ENCODE results near the gene PSMG4.

The PSMG4 gene, protein sequence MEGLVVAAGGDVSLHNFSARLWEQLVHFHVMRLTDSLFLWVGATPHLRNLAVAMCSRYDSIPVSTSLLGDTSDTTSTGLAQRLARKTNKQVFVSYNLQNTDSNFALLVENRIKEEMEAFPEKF

DNA sequence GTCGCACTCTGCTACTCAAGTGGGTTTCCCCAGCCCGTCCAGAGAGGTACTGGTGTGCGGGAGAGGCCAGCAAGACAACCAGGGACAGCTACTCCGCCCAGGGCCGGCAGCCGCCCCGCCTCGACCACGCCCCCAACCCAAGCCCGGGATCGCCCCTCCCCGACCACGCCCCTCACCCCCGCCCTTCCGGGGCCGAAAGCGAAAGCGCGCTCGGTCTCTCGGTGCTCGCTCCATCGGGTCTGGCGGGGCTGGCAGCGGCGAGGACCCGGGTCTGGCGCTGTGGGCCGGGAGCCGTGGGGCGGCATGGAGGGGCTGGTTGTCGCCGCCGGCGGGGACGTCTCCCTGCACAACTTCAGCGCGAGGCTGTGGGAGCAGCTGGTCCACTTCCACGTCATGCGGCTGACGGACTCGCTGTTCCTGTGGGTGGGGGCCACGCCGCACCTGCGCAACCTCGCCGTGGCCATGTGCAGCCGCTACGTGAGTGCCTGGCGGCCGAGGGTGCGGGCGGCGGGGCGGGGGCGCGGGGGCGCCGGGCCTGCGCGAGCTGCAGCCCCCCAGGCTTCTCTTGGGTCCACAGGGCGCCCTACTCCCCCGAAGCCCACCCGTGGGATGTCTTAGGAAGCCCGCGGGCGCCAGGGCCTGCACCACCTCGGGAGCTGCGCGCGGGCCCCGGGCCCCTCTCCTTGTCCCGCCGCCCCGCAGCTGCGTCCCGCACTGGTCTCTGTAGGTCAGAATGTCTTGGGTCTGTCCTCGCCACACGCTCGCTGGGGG lies at the start of gene PSMG4:
Gene PSMG4 (plus strand): TSS at position 228 of the 771 bp plus-strand sequence. CDS start 76 bp downstream, at position 304.
- DNase-seq (ENCODE audit: low read depth): peak; percentile 72

DNA sequence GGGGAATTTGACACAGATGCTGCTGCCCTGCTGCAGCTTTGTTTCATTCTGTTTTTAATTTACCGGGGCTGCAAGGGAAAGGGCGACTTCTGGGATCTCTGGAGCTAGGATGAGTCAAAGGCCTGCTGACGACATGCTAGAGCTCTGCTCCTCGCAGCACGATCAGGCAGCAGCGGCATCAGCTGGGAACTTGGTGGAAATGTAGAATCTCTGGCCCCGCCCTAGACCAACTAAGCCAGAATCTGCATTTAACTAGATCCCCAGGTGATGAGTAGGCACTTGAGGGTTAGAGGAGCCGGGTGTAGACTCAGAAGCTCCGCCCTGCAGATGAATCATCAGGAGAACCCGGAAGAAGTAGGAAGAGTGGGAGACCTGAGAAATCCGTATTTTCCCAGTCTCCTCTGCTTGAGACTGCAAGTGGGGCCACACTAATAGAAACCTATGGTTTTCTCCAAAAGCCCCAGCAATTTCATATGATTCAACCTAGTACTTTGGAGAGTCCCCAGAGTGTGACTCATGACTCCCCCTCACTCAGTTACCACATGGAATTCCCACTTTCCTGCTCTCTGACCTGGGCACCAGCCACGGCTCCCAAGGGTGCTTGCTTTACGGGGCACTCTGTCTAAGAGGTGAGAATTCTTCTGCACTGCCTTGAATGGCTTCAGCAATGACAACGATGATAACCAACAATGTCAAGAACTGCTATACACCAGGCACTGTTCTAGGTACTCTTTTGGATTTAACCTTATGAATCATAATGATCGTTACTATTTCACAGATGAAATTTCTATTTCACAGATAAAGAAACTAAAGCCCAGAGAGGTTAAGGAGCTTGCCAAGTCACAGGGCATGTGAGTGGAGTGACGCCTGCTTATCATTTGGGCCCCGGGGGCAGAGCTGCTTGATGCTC lies 49.4 kb upstream of the PSMG4 start:
- peak; percentile 97 for DNase-seq (ENCODE audit: low read depth)

DNA sequence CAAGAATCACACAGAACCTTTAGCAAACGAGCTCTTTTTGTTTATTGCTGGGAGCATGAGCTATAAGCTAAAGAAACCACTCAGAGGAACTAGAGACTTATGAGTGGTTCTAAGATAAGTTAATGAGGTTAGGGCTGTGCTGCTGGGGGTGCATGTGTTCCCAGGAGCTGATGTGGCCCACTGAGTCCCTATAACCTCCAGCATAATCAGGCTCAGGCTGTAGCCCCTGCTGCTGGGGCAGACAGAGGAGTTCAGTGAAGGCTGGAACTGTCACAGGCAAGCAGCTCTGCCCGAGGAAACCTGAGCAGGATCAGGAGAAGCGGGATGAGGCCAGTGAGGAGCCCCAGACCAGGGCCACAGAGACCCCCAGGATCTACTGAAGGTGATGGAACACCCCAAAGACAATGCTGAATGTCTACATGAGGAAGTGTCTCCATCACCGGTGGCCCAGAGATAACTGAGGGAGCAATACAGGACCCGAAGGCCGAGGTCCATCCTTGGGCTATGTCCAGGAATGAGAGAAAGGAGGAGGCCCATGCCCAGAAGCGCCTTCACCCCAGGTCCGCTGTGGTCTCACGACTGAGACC lies 48.6 kb upstream of the PSMG4 start:
- no peak for DNase-seq (ENCODE audit: low read depth)

DNA sequence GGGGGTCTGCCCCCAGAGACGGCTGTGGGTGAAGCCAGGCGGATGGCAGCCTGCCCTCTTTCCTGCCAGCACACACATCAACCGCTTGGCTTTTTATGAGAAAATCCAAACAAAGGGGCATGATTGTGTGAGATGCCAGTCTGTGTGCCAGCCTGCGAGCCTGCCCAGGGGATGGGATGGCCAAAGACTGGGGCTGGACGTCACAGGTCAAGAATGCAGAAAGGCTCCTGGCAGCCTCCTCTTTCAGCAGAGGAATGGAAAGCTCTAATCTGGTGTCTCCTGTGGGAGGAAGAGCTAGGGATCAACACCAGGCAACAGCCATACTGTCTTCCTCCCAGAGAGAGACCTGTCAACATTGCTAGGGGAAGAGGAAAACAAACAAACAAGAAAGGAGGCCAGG lies 47.1 kb upstream of the PSMG4 start:
- no peak for DNase-seq (ENCODE audit: low read depth)

DNA sequence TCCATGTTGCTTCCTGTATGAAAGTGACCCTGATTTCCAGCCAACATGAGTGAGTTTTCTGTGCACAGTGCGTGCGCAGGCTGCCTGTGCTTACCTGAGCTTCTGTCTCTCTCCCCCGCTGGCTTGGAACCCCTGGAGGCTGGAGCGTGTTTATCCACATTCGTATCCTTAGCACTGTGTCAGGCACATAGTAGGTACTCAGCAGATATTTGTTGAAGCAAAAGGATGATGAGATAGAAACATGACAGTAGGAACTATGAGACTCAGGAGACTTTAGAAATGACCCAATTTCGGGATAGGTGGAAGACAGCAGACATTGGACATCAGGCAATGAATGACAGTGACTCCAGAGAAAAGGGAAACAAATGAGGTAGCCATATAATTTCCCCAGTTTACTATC lies 46.5 kb upstream of the PSMG4 start:
- DNase-seq (ENCODE audit: low read depth): no peak

DNA sequence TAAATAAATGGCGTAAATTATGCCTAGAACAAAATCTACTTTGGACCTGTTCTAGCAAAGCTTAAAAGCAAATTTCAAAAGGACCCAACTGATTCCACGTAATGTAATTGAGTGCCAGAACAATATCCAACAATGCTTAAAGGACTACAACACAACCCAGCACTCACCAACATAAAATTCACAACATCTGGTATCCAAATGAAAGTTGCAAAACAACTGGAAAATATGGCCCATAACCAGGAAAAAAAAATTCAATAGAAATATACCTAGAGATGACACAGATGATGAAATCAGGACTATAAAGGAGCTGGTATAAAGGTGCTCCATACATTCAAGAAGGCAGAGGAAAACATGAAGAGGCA lies 45.4 kb upstream of the PSMG4 start:
- DNase-seq (ENCODE audit: low read depth): no peak

DNA sequence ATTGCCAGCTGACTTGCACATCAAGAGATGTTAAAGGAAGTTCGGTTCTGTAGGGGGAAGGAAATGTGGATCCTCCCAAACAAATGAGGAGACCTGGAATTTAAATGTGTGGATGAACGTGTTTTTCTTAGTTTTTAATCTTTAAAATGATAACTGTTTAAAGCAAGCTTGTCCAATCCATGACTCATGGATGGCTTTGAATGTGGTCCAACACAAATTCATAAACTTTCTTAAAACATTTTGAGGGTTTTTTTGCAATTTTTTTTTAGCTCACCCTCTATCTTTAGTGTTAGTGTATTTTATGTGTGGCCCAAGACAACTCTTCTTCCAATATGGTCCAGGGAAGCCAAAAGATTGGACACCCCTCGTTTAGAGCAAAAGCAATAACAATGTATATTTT lies 43.8 kb upstream of the PSMG4 start:
- peak; percentile 62 for DNase-seq (ENCODE audit: low read depth)

DNA sequence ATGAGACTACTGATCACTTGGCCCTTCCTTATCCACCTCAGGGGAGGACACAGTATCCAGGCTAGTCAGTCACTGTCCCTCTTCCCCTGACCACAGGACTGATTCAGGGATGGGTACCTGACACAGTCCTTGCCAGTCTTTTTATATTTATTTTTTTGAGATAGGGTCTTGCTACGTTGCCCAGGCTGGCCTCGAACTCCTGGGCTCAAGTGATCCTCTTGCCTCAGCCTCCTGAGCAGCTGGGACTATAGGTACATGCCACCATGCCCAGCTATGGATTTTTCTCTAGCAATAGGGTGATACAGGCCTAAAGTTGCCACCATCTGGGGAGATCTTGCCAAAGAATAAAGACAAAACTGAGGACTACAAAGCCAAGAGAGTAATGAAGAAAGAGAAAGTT lies 41.5 kb upstream of the PSMG4 start:
- no peak for DNase-seq (ENCODE audit: low read depth)

DNA sequence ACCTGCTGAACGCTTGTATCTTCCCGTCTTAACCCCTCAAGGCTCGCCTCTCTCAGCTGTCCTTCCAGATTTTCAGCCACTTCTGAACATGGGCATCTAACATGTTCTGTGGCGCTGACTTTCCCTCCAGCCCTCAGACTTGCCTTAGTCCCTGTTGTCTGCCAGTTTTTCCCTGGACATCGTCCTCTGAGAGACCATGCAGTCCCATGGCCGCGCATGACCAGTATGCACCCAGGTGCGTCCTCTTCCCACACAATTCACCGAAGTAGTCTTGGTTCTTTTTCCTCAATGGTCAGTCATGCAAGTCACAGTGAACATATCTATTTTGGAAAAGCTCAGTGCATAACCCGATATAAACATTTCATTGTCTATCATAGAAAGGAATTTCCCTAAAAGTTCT lies 40.5 kb upstream of the PSMG4 start:
- no peak for DNase-seq (ENCODE audit: low read depth)

DNA sequence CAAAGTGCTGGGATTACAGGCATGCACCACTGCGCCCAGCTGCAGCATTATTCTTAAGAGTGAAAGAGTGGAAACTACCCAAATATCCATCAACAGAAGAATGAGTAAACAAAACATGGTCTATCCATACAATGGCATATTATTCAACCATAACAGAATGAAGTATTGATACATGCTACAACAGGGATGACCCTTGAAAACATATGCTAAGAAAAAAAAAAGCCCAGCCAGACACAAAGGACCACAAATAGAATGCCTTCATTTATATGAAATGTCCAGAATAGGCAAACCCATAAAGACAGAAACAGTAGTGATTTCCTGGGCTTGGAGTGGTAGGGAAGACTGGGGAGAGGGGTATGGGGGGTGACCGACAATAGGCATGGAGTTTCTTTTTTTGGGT lies 38.4 kb upstream of the PSMG4 start:
- DNase-seq (ENCODE audit: low read depth): no peak

DNA sequence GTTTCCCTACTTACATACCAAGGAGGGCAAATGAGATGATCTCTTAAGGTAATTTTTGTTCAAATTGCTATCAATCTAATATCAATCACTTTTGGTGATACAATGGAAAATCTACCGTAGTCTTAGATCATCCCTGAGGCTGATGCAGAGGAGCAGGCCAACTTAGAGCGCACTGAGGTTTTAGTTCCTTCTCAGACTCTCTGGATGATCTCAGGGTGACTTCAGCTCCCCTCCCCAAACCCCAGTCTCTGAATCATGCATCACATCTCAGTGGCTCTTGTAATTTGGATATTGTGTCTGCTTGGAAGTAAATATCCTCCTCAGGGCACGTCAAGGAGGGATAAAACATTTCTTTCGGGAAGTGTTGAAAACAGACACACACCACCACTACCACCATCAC lies 37.2 kb upstream of the PSMG4 start:
- no peak for DNase-seq (ENCODE audit: low read depth)

DNA sequence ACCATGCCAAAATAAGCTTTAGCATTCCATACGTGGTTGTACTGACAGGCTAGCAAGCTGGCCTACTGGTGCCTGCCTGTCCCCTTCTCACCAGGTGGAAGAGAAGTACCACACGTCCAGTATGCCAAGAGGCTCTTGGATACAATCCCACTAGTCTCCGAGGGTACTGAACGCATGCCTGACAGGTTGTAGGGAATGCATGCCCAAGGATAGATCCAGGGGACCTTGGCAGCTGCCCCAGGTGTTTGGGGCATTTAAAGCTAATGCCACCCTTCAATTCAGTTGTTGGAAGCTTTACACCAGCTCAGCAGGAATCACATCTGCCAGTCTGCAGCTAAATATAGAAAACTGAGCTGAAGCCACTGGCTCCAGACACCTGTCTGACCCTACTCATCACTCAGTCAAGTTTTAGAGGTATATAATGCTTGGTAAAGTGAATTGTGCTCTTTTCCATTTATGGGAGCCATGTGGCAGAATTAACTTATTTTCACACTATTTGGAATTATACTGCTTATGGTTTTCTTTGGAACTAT lies 36.2 kb upstream of the PSMG4 start:
- DNase-seq (ENCODE audit: low read depth): no peak

DNA sequence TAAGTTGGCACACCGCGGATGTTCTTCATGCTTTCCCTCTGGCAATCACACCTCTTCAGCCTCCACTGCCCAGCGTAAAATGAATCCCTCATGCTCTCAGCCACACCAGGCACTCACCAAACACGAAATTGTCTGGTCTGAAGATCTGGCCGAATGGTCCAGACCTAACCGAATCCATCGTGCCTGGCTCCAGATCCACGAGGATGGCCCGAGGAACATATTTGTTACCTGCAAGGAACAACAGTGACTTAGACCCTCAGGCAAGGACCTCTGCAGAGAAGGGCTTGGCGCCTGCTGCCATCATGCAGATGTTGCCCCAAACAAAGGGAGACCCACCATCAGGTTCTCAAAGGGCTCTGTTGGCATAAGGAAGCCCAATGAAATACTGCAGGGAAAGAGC lies 32.7 kb upstream of the PSMG4 start:
- DNase-seq (ENCODE audit: low read depth): no peak

DNA sequence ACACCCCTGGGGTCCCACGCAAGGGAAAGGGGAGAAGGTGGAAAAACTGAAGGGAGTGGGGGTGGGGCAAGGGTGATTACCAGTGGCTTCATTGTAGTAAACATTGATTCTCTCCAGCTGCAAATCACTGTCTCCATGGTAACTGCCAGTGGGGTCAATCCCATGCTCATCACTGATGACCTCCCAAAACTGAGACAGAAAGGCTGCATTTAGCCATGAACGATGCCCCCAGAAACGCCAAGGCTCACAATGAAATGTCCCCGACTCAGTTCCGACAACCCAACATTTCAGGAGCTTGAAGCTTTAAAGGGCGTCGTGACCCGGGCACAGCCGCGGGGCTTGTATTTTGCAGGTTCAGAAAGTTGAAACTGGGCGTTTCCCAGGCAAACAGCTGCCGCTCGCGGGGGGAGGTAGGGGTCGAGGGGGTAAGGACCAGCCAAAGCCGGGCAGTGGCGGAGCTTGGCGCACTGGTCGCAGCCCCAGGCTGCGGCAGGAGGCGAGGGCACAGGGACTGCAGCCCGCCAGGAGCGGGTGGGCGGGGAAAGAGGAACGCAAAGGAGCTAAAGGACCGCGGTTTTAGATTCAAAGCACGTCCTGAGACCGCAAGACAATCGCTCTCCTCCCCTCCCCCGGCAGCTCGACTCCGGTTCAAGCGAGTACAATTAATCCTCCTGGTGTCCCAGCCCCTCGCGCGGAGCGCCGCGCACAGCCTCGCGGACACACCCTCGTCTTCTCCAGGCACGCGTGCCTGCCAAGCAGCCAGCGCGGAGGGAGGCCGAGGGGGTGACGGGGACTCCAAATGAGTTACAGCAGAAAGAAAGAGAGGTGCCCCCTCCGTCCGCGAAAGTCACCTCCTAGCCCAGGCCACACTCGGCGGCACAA lies 32.0 kb upstream of the PSMG4 start:
- no peak for DNase-seq (ENCODE audit: low read depth)

DNA sequence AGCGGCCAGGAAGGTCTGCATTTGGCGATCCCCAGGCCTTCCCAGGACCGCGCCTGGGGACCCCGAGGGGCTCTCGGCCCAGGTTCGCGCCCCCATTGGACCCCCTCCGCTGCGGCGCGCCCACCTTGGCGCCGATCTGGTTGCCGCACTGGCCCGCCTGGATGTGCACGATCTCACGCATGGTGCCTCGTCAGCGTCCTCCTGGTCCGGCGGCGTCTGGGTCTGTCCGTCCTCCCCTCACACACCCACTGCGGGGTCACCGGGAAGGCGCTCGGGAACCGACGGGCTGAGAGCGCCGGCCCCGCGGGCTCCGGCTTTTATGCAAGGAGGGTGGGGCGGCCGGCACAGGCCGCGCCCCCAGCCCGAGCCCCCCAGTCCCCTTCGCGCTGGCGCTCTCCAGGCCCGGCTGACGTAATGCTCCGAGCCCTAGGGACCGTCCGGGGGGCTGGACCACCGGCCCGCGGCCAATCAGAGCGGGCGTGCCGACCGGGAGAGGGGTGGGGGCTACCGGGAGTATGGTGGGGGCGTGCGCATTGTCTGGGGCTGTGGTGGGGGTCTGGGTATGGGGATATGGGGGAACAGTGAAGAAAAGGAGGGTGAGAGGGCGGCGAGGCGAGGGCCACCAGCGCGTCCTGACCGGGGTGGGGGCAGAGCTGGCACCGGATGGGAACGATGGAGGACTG lies 31.2 kb upstream of the PSMG4 start, which contains the start of gene TUBB2B:
Gene TUBB2B (minus strand): TSS at position 291 of the 683 bp plus-strand sequence. CDS start 110 bp downstream, at position 181.
- DNase-seq (ENCODE audit: low read depth): no peak

DNA sequence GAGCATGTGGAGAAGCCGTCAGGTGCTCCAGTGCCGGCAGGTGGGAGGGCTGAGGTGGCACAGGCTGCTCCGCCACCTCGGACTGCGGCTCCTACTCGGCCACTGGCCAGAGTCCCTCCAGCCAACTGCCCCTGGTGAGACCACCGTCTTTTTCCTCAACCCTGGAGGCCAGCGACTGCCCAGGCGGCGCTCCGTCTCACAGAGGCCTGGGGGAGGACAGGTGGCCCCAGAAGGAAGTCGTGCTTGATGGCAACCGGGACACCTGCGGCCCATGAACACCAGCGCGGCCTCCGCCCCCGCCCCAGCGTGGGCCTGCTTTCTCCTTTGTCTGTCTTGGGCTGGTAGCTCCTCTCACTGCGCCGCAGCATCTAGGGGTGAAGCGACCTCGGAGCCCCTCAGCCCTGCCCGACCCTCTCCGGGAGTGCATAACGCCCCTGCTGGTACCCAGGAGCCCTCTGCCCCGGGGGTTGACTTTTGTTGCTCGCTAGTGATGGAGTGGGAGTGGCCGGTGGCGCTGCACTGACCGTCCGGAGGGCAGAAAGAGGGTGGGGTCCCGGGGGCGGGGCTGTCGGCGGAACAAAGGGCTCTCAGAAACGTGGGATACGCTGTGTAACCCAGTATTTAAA lies 30.6 kb upstream of the PSMG4 start:
- no peak for DNase-seq (ENCODE audit: low read depth)

DNA sequence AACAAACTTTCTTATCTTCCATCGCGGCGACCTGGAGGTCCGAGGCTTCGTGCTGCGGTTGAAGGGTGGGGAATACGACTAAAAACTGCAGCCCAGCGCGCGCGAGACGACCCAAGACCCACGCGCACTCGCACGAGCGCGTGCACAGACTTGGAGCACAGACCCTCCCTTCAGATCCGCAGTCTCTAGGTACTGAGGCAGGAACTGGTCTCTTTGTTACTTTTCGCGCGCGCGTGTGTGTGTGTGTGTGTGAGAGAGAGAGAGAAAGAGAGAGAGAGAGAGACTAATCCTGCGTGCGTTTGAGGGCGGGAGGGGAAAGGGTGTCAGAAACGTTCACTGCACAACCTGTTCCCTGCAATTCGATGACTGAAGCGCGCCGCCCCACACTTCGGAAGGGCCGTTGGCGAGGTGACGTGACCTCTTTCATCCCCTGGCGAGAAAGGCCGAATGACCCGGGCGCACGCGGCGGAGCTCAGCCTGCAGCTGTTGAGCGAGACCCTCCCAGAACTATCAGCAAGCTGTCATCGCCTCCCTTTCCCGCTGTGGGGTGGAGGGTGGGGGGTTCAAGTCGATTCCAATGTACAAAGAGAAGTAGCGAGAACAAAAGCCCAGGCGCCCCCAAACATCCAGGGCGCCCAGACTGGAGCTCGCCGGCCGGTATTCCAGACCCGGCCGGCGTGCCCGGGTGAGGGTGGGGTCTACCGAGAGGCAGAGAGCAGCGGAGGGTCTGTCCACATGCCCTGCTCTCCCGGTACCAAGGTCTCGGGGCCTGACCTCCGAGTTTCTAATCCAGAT lies 29.8 kb upstream of the PSMG4 start:
- DNase-seq (ENCODE audit: low read depth): no peak

DNA sequence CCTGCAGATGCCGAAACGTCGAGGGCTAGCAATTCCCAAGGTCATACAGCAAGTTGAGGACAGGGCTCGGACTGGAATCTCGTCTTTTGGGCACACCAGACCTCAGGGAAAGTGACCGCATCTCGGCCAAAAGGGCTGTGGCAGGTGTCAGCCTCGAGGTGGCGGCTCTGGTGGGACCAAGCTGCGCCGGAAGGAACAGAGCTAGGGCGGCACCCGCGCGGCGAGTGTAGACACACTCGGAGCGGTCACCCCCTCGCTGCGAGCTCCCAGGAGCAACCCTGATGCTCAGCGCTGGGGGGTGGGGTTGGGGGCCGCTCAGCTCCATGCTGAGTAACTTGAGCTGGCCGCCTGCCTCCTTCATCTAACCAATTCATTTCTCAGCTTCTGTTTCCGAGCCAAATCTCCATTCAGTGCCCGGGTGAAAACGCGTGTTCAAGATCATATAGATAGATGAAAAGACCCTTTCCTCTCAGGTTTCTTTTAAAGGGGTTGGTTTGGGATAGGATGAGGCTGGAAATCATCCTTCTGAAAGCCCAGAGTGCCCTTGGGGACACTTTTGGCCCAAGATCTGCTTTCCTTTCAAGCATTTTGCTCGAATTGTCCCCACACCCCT lies 29.1 kb upstream of the PSMG4 start:
- DNase-seq (ENCODE audit: low read depth): no peak
